Psoas muscle (tissue), 8 donors: ENCODE results near the gene TEAD1. TPM values are rescaled to one million over a fixed set of nuclear protein-coding genes. Genes with fewer than 3 reads are reported as not detected.
A peak's percentile ranks its signal among the peaks of the same experiment; 100 is the strongest.

Experiments
- ATAC-seq, 4 donors: fragments of 200-7000 bp; cut with Tn5 transposase; one replicate each; pipeline ENCODE4 v1.9.1; 2020; ENCODE audit warnings: moderate library complexity in 3 of 4, mild to moderate bottlenecking in 2 of 4
- DNase-seq, 2 donors: peaks; one replicate each; pipeline ENCODE4 v3.0.0-alpha.2; 2020
- H3K27ac ChIP-seq: fragments of 200-600 bp; one replicate; pipeline ENCODE4 v1.8.0; 2022
- H3K27me3 ChIP-seq, 3 donors: fragments of 200-600 bp in 1 of 3; one replicate each; pipeline versions ENCODE4 v1.6.1 to v1.8.0; 2013 to 2022; ENCODE audit warnings: low read length in 2 of 3, mild to moderate bottlenecking in 2 of 3, moderate library complexity in 1 of 3; ENCODE audit not compliant: insufficient read depth in 3 of 3
- H3K36me3 ChIP-seq, 2 donors: fragments of 200-600 bp in 1 of 2; one replicate each; pipeline versions ENCODE4 v1.6.1 to v1.8.0; 2013 to 2022; ENCODE audit warnings: low read depth in 1 of 2, mild to moderate bottlenecking in 1 of 2, moderate library complexity in 1 of 2; ENCODE audit not compliant: insufficient read depth in 1 of 2
- H3K4me1 ChIP-seq: fragments of 200-600 bp; one replicate; pipeline ENCODE4 v1.8.0; 2022
- H3K4me3 ChIP-seq: fragments of 200-600 bp; one replicate; pipeline ENCODE4 v1.8.0; 2022; ENCODE audit warnings: mild to moderate bottlenecking
- H3K9me3 ChIP-seq: fragments of 200-600 bp; one replicate; pipeline ENCODE4 v1.8.0; 2022
- WGBS, 3 donors: extraction: QIAGEN DNeasy Blood & Tissue Kit; methylation state at CpG; one replicate each; pipeline versions ENCODE4 v1.1.6 to v1.1.7; 2013; 5-methylcytosine and 5-hydroxymethylcytosine counted together
- intact Hi-C, 2 donors: fragments of 100-400 bp; cut with DNase I; formaldehyde crosslinking; loops; one replicate each; pipeline versions ENCODE4 v1.11.0 to v1.14.2; 2022
- polyA plus RNA-seq, 3 donors: library from polyadenylated mRNA; stranded (reverse); fragments of 200-250 nt; gene quantifications; one replicate each; pipeline ENCODE4 v1.2.3, GENCODE V29; 2013
- total RNA-seq, 4 donors: library from RNA; stranded (reverse); fragmentation: NEBNext Ultra II Directional in 2 of 4; extraction: Animal tissue kit (Norgen Biotek cat#: 25700) in 2 of 4; gene quantifications; one replicate each; pipeline versions ENCODE4 v1.2.1 to v1.2.4, GENCODE V29; 2021 to 2023
- TF ChIP-seq, protein P1 (sequence below): fragments of 200-600 bp; IDR thresholded peaks from one replicate; pipeline ENCODE4 v1.8.0; 2022; ENCODE audit warnings: antibody characterized with exemption
- donor health status: healthy with polysubstance abuse.
- donor health status: DM: no; HTN: no; CAD: no; lungs with moderate emphysema.
- donor health status: Bipolar disorder and iron deficiency.
- donor health status: healthy.
- donor health status: DM: yes; HTN: yes; CAD: no.
- donor health status: DM: no; HTN: no; CAD: no.
- donor health status: DM: no; HTN: no; CAD: no.
- donor health status: DM: yes; HTN: yes; CAD: no.

Gene TEAD1
- total and polyA plus RNA-seq, 7 donors, result 11.3 to 178 (median 112) TPM

DNA sequence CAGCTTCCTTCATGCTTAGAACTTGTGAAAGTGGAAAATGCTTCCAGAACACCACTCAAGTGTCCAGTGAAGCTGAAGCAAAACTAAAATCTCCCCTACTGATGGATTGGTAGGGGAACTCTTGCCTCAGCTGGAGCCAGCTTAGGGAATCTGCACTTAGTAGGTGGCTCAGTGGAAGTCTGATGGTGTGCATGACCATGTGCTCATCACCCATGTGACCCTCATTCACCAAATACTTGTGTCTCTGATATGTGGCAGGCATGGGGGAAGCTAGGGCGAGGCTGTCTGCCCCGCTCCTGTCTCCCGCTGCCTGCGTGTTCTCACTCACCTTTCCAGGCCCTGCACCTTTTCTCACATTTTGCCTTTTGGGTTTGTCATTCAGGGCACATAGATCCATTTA is 7.2 kb downstream of the TEAD1 start:
- intact Hi-C loops, result no loop called here
- Histone ChIP-seq H3K36me3 (no peaks in the 10 kb centered on the region), H3K27ac (peak overlapping the region; percentile 96), H3K4me1 (peaks cover 96% of the 10 kb centered on the region), H3K4me3 (no peak overlapping the region), H3K27me3 (no peaks in the 10 kb centered on the region), H3K9me3 (no peaks in the 10 kb centered on the region)
- no peak for ATAC-seq
- TF ChIP-seq, protein P1, sequence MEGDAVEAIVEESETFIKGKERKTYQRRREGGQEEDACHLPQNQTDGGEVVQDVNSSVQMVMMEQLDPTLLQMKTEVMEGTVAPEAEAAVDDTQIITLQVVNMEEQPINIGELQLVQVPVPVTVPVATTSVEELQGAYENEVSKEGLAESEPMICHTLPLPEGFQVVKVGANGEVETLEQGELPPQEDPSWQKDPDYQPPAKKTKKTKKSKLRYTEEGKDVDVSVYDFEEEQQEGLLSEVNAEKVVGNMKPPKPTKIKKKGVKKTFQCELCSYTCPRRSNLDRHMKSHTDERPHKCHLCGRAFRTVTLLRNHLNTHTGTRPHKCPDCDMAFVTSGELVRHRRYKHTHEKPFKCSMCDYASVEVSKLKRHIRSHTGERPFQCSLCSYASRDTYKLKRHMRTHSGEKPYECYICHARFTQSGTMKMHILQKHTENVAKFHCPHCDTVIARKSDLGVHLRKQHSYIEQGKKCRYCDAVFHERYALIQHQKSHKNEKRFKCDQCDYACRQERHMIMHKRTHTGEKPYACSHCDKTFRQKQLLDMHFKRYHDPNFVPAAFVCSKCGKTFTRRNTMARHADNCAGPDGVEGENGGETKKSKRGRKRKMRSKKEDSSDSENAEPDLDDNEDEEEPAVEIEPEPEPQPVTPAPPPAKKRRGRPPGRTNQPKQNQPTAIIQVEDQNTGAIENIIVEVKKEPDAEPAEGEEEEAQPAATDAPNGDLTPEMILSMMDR, result no peak
- WGBS, 3 donors, result 97 to 100% (median 100%) methylated on average over 4 of the region's 4 CpGs
- DNase-seq, result no peak

GRCh38 chr11:12682288-12682687 is 8.1 kb downstream of the TEAD1 start:
- Histone ChIP-seq H3K36me3 (no peaks in the 10 kb centered on the region), H3K27me3 (no peaks in the 10 kb centered on the region), H3K4me1 (peaks cover 96% of the 10 kb centered on the region), H3K4me3 (no peak overlapping the region), H3K27ac (peak overlapping the region; percentile 95), H3K9me3 (no peaks in the 10 kb centered on the region)
- intact Hi-C loops, result no loop called here
- TF ChIP-seq, protein P1, result no peak
- 62 to 74% (median 63%) methylated on average over 8 of the region's 8 CpGs for WGBS, 3 donors
- ATAC-seq (no peak), DNase-seq (no peak)

DNA sequence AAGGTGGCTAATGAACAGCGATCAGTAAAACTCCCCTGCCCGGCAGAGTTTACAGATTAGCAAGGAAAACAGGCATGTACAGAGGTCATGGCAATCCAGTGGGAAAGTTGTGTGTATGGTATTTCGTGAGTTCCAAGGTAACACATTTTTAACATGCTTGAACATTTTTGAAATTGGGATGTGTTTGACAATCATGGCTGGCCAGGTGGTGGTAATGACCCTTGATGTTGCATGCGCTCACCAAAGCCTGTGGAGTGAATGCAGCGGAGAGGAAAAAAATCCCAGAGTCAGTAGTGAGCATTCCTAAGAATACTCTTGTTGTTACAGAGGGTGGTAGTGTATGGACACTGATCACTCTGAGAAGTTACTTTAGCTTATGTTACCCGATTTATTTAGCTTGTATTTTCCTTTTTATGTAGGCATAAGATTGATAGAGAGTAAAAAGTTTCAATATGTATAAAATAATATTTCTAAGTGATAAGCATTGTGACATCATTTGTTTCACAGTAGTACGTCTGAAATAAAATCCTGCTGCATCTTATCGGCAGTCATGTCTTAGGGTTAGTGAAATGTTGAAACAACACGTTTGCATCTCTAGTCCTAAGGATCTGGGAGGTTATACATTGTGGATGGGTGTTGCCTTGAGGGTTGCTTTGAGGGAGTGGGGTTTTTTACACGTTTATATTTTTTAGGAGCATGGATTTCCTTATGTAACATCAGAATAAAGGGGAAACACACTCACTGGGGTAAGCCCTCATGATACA is 8.7 kb downstream of the TEAD1 start:
- intact Hi-C loops, result no loop called here

DNA sequence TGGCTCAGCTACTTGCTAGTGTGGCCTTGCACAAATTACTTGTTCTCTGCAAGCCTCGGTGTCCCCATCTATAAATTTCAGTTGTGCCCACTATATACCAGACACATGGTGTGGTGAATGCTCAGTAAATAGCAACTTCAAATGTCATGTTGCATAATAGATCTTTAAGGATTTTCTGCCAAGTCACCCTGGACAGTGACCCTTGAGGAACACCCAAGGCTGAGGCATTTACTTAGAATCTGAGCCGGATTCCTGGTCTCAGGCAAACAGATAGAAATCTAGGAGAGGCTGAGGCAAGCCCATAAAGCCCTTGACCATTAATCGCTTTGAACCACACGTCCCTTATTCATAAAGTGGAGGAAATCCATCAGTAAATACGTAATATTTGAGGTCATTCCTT is 9.7 kb downstream of the TEAD1 start:
- 37 to 73% (median 57%) methylated on average over 5 of the region's 5 CpGs for WGBS, 3 donors
- DNase-seq (no peak), ATAC-seq (peak in 2 of 4 donors; percentile 19 to 39)
- Histone ChIP-seq H3K27me3 (no peaks in the 10 kb centered on the region), H3K4me1 (peaks cover 92% of the 10 kb centered on the region), H3K27ac (peak overlapping the region; percentile 95), H3K4me3 (no peak overlapping the region), H3K36me3 (no peaks in the 10 kb centered on the region), H3K9me3 (no peaks in the 10 kb centered on the region)
- TF ChIP-seq, protein P1, result no peak
- intact Hi-C loops, result no loop called here

More for the DNA sequence above, 8.7 kb downstream of the TEAD1 start:
- Histone ChIP-seq H3K27ac (peak overlapping the region; percentile 95), H3K27me3 (no peaks in the 10 kb centered on the region), H3K4me1 (peaks cover 92% of the 10 kb centered on the region), H3K4me3 (no peak overlapping the region), H3K36me3 (no peaks in the 10 kb centered on the region), H3K9me3 (no peaks in the 10 kb centered on the region)
- ATAC-seq, result no peak
- TF ChIP-seq, protein P1, result no peak
- WGBS, 3 donors, result 67 to 83% (median 67%) methylated on average over 10 of the region's 10 CpGs
- DNase-seq, result no peak
